ENCODE results near the gene HSPB7.
"Not testable (repeated sequence)": the region's sequence is repeated elsewhere in the genome, so short reads cannot be mapped to it uniquely, and the experiment has no call there.

- TF ChIP-seq POLR2AphosphoS5, TAF1, POLR2A (IDR thresholded peaks at IDR 0.05; ENCODE audit: low read depth, low read length): not testable (repeated sequence)
Observed at GRCh38 chr1:15977947-15978346, 39.9 kb downstream of the HSPB7 start.

All from GM12891 (cell line).